ENCODE data around the gene ARHGAP8. TPM values are rescaled to one million over a fixed set of nuclear protein-coding genes. Genes with fewer than 3 reads are reported as not detected.
A peak's percentile ranks its signal among the peaks of the same experiment; 100 is the strongest.
"Not testable (repeated sequence)": the region's sequence is repeated elsewhere in the genome, so short reads cannot be mapped to it uniquely, and the experiment has no call there.

ARHGAP8 gene
- total RNA-seq, 1 donor from 2014 or later, result not detected

GRCh38 chr22:44736581-44737405 is 15.6 kb upstream of the ARHGAP8 start:
- no peak for DNase-seq

GRCh38 chr22:44737406-44738346 is 14.7 kb upstream of the ARHGAP8 start:
- ATAC-seq (ENCODE audit: poor library complexity) (no peak), DNase-seq (no peak)
- intact Hi-C loops (cut with DNase I), result loop anchor here (5.0 kb wide), 1 partner anchor 40 kb away; no protein-coding TSS in a partner anchor

More at GRCh38 chr22:44736581-44737405, 15.6 kb upstream of the ARHGAP8 start:
- intact Hi-C loops (cut with DNase I), result loop anchor here (5.0 kb wide), 1 partner anchor 39 kb away; no protein-coding TSS in a partner anchor
- ATAC-seq (ENCODE audit: poor library complexity), result peak; percentile 14

- ATAC-seq (ENCODE audit: poor library complexity) (no peak), DNase-seq (no peak)
- intact Hi-C loops (cut with DNase I), result loop anchor here (5.0 kb wide), 1 partner anchor 41 kb away; no protein-coding TSS in a partner anchor
Observed at GRCh38 chr22:44738347-44738715, 14.0 kb upstream of the ARHGAP8 start.

- ATAC-seq (ENCODE audit: poor library complexity) (no peak), DNase-seq (no peak)
- intact Hi-C loops (cut with DNase I), result loop anchor here (5.0 kb wide), 1 partner anchor 42 kb away; no protein-coding TSS in a partner anchor
Observed at GRCh38 chr22:44739024-44739423, 13.4 kb upstream of the ARHGAP8 start.

GRCh38 chr22:44739666-44740065 is 12.7 kb upstream of the ARHGAP8 start:
- ATAC-seq (ENCODE audit: poor library complexity); DNase-seq: not testable (repeated sequence)
- intact Hi-C loops (cut with DNase I), result loop anchor here (5.0 kb wide), 1 partner anchor 42 kb away; no protein-coding TSS in a partner anchor

- no peak for ATAC-seq (ENCODE audit: poor library complexity)
- intact Hi-C loops (cut with DNase I), result no loop called here
- no peak for DNase-seq
Observed at GRCh38 chr22:44740307-44740706, 12.1 kb upstream of the ARHGAP8 start.

- intact Hi-C loops (cut with DNase I), result no loop called here
- DNase-seq (no peak), ATAC-seq (ENCODE audit: poor library complexity) (no peak)
Observed at GRCh38 chr22:44741929-44742328, 10.4 kb upstream of the ARHGAP8 start.

GRCh38 chr22:44743247-44743646 is 9.1 kb upstream of the ARHGAP8 start:
- intact Hi-C loops (cut with DNase I), result no loop called here
- no peak for ATAC-seq (ENCODE audit: poor library complexity)
- DNase-seq, result no peak

- ATAC-seq (ENCODE audit: poor library complexity) (no peak), DNase-seq (no peak)
- intact Hi-C loops (cut with DNase I), result no loop called here
Observed at GRCh38 chr22:44743804-44744211, 8.6 kb upstream of the ARHGAP8 start.

GRCh38 chr22:44745853-44746789 is 6.3 kb upstream of the ARHGAP8 start:
- no peak for ATAC-seq (ENCODE audit: poor library complexity)
- DNase-seq, result no peak
- intact Hi-C loops (cut with DNase I), result no loop called here

- DNase-seq; ATAC-seq (ENCODE audit: poor library complexity); intact Hi-C loops (cut with DNase I): not testable (repeated sequence)
Observed at GRCh38 chr22:44747784-44748127, 4.6 kb upstream of the ARHGAP8 start.

- no peak for ATAC-seq (ENCODE audit: poor library complexity)
- intact Hi-C loops (cut with DNase I), result no loop called here
- no peak for DNase-seq
Observed at GRCh38 chr22:44748524-44748923, 3.9 kb upstream of the ARHGAP8 start.

- ATAC-seq (ENCODE audit: poor library complexity) (no peak), DNase-seq (no peak)
- intact Hi-C loops (cut with DNase I), result no loop called here
Observed at GRCh38 chr22:44750481-44750880, 1.9 kb upstream of the ARHGAP8 start.

- ATAC-seq (ENCODE audit: poor library complexity) (no peak), DNase-seq (no peak)
- intact Hi-C loops (cut with DNase I), result no loop called here
Observed at GRCh38 chr22:44753189-44754042, 1.0 kb downstream of the ARHGAP8 start.

GRCh38 chr22:44754998-44755397 is 2.6 kb downstream of the ARHGAP8 start:
- ATAC-seq (ENCODE audit: poor library complexity), result no peak
- DNase-seq, result no peak
- intact Hi-C loops (cut with DNase I), result no loop called here

GRCh38 chr22:44755417-44755816 is 3.0 kb downstream of the ARHGAP8 start:
- intact Hi-C loops (cut with DNase I), result no loop called here
- DNase-seq, result no peak
- no peak for ATAC-seq (ENCODE audit: poor library complexity)

GRCh38 chr22:44755956-44756361 is 3.6 kb downstream of the ARHGAP8 start:
- DNase-seq, result no peak
- intact Hi-C loops (cut with DNase I), result no loop called here
- no peak for ATAC-seq (ENCODE audit: poor library complexity)
